Measurements from ENCODE around the gene RPL39L. TPM values are rescaled to one million over a fixed set of nuclear protein-coding genes. Genes with fewer than 3 reads are reported as not detected.

The RPL39L gene
- total RNA-seq, 2 donors from 2014 or later = 26.8 to 34.5 TPM

DNA sequence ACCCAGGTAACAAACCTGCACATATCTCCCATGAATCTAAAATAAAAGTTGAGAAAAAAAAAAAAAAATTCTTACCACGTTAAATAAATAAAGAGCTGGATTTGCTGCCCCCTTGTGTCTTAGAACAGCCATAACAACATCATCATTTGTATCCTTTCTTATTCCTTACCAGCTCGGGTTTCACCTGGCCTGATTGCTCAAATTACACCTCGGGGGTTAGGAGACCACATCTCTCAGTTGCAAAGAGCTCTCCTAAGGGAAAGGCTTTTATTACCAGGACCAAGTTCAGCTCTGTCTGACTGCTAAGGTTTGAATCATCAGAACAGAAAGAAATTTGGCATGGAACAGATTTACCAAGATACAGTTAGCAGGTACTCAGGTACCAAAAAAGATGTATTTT, 25.8 kb upstream of the RPL39L start:
- peaks cover 3% of the 10 kb centered on the region for H3K9me3 Mint-ChIP-seq
- Histone ChIP-seq H3K9ac (ENCODE audit: extremely low read depth, low read length, poor library complexity, severe bottlenecking) (no peak overlapping the region), H3K27ac (ENCODE audit: low read depth, low read length) (no peak overlapping the region), H3K27me3 (ENCODE audit: control insufficient read depth, insufficient read depth, low read length, poor library complexity, severe bottlenecking) (no peaks in the 10 kb centered on the region), H3K36me3 (ENCODE audit: control insufficient read depth, insufficient read depth, low read length) (no peaks in the 10 kb centered on the region), H3K9me3 (ENCODE audit: control insufficient read depth, low read length) (peaks cover 2% of the 10 kb centered on the region), H3K4me1 (ENCODE audit: control insufficient read depth, insufficient read depth, low read length) (no peaks in the 10 kb centered on the region), H3K4me3 (ENCODE audit: low read length) (no peak overlapping the region)
- no peaks in the 10 kb centered on the region for H3K27me3 Mint-ChIP-seq (ENCODE audit: insufficient read depth)
- TF ChIP-seq, protein P1, sequence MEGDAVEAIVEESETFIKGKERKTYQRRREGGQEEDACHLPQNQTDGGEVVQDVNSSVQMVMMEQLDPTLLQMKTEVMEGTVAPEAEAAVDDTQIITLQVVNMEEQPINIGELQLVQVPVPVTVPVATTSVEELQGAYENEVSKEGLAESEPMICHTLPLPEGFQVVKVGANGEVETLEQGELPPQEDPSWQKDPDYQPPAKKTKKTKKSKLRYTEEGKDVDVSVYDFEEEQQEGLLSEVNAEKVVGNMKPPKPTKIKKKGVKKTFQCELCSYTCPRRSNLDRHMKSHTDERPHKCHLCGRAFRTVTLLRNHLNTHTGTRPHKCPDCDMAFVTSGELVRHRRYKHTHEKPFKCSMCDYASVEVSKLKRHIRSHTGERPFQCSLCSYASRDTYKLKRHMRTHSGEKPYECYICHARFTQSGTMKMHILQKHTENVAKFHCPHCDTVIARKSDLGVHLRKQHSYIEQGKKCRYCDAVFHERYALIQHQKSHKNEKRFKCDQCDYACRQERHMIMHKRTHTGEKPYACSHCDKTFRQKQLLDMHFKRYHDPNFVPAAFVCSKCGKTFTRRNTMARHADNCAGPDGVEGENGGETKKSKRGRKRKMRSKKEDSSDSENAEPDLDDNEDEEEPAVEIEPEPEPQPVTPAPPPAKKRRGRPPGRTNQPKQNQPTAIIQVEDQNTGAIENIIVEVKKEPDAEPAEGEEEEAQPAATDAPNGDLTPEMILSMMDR (conservative IDR thresholded peaks at IDR 0.05) = peak; percentile 89
- H3K4me1 Mint-ChIP-seq = peaks cover 18% of the 10 kb centered on the region
- H3K27ac Mint-ChIP-seq = no peak overlapping the region
- H3K36me3 Mint-ChIP-seq (ENCODE audit: low read depth) = no peaks in the 10 kb centered on the region
- H3K4me3 Mint-ChIP-seq = no peak overlapping the region
- WGBS, 2 experiments (ENCODE audit: insufficient coverage in 1 of 2, insufficient read length in 1 of 2) = 0 to 2% methylated on average over 1 to 3 of the region's 3 CpGs
- DNase-seq = peak; percentile 81

- no peak overlapping the region for H3K4me3 ChIP-seq (ENCODE audit: low read length)
- 66 to 82% methylated on average over 3 to 6 of the region's 6 CpGs for WGBS, 2 experiments (ENCODE audit: insufficient coverage in 1 of 2, insufficient read length in 1 of 2)
- peaks cover 18% of the 10 kb centered on the region for H3K4me1 Mint-ChIP-seq
- no peaks in the 10 kb centered on the region for H3K27me3 Mint-ChIP-seq (ENCODE audit: insufficient read depth)
- no peaks in the 10 kb centered on the region for H3K36me3 ChIP-seq (ENCODE audit: control insufficient read depth, insufficient read depth, low read length)
- peaks cover 16% of the 10 kb centered on the region for H3K9me3 Mint-ChIP-seq
- peaks cover 6% of the 10 kb centered on the region for H3K36me3 Mint-ChIP-seq (ENCODE audit: low read depth)
- H3K9me3 ChIP-seq (ENCODE audit: control insufficient read depth, low read length) = peaks cover 16% of the 10 kb centered on the region
- no peak for DNase-seq
- no peaks in the 10 kb centered on the region for H3K4me1 ChIP-seq (ENCODE audit: control insufficient read depth, insufficient read depth, low read length)
- H3K27ac ChIP-seq (ENCODE audit: low read depth, low read length) = no peak overlapping the region
- no peak overlapping the region for H3K9ac ChIP-seq (ENCODE audit: extremely low read depth, low read length, poor library complexity, severe bottlenecking)
- no peak overlapping the region for H3K27ac Mint-ChIP-seq
- no peak overlapping the region for H3K4me3 Mint-ChIP-seq
- TF ChIP-seq, protein P1 (conservative IDR thresholded peaks at IDR 0.05) = no peak
- H3K27me3 ChIP-seq (ENCODE audit: control insufficient read depth, insufficient read depth, low read length, poor library complexity, severe bottlenecking) = no peaks in the 10 kb centered on the region
Measured at GRCh38 chr3:187162265-187162953, 23.1 kb upstream of the RPL39L start.

DNA sequence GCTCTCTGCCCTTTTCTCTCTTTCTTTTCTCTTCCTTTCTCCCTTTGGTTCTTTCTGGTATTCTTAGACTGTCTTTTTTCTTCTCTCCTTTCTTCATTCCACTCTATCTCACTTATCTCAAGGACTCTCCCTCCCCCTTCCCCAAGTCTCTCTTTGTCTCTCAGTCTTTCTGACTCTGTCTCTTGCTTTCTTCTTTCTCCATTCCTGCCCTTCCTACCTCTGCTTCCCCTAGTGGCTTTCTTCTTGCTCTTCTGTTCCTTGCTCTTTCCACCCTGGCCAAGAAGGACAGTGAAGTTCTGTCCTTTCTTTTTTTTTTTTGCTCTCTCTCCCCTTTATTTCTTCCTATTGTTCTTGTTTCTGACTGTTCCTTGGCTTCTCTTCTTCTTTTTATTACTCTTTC, 22.3 kb upstream of the RPL39L start:
- Mint-ChIP-seq H3K27me3 (ENCODE audit: insufficient read depth) (no peaks in the 10 kb centered on the region), H3K27ac (no peak overlapping the region)

More for the DNA sequence above, 22.3 kb upstream of the RPL39L start:
- Histone ChIP-seq H3K4me1 (ENCODE audit: control insufficient read depth, insufficient read depth, low read length) (no peaks in the 10 kb centered on the region), H3K9ac (ENCODE audit: extremely low read depth, low read length, poor library complexity, severe bottlenecking) (no peak overlapping the region), H3K9me3 (ENCODE audit: control insufficient read depth, low read length) (peaks cover 16% of the 10 kb centered on the region), H3K36me3 (ENCODE audit: control insufficient read depth, insufficient read depth, low read length) (no peaks in the 10 kb centered on the region), H3K4me3 (ENCODE audit: low read length) (no peak overlapping the region), H3K27ac (ENCODE audit: low read depth, low read length) (no peak overlapping the region), H3K27me3 (ENCODE audit: control insufficient read depth, insufficient read depth, low read length, poor library complexity, severe bottlenecking) (no peaks in the 10 kb centered on the region)
- H3K36me3 Mint-ChIP-seq (ENCODE audit: low read depth) = peaks cover 6% of the 10 kb centered on the region
- DNase-seq = no peak
- H3K4me1 Mint-ChIP-seq = peaks cover 18% of the 10 kb centered on the region
- TF ChIP-seq, protein P1 (conservative IDR thresholded peaks at IDR 0.05) = peak; percentile 55
- peaks cover 13% of the 10 kb centered on the region for H3K9me3 Mint-ChIP-seq
- H3K4me3 Mint-ChIP-seq = no peak overlapping the region

All from endodermal cell (in vitro differentiated cells).